Measurements from ENCODE around the gene CDC25A. TPM values are rescaled to one million over a fixed set of nuclear protein-coding genes. Genes with fewer than 3 reads are reported as not detected.

CDC25A gene
- total and polyA plus RNA-seq, 8 donors: 0.28 to 1.1 (median 0.72) TPM

DNA sequence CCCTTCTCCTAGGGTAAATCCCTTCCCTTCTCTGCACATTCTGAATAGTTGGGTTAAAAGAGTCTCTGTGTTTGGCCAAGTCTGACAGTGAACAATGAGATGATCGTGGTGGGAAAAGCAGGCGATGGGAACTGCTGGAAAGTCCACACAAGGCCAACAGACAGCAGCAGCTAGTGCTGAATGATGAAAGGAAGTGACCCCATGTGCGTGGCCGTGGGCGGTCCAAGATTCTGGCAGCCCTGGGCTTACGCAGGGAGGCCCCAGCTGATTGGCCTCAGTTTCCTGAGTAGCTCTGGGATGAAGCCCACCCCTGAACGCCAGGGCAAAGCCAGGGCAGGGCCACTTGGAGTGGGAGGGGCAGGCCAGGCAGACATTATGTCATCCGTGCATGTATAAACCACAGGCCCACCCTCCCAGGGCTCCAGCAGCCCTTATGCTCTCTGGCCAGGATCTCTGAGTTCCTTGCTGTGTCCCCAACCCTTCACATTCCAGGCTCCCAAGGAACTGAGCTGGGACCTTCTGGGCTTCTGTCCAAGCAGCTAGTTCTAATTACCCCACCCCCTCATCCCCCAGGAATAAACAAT is 57.8 kb downstream of the CDC25A start:
- DNase-seq (peak in 3 of 6 donors; percentile 24 to 26 (median 25)), ATAC-seq (peak; percentile 24 to 77 (median 70)), FAIRE-seq (no peak)
- Histone ChIP-seq H3K27ac (peak overlapping the region in 1 of 4 donors; percentile 33), H3K36me3 (no peaks in the 10 kb centered on the region), H3K4me1 (no peaks in the 10 kb centered on the region), H3K4me3 (no peak overlapping the region), H3K27me3 (no peaks in the 10 kb centered on the region), H3K9me3 (no peaks in the 10 kb centered on the region)
- 63 to 65% methylated on average over 8 of the region's 8 CpGs for WGBS, 2 donors
- TF ChIP-seq, protein P1, sequence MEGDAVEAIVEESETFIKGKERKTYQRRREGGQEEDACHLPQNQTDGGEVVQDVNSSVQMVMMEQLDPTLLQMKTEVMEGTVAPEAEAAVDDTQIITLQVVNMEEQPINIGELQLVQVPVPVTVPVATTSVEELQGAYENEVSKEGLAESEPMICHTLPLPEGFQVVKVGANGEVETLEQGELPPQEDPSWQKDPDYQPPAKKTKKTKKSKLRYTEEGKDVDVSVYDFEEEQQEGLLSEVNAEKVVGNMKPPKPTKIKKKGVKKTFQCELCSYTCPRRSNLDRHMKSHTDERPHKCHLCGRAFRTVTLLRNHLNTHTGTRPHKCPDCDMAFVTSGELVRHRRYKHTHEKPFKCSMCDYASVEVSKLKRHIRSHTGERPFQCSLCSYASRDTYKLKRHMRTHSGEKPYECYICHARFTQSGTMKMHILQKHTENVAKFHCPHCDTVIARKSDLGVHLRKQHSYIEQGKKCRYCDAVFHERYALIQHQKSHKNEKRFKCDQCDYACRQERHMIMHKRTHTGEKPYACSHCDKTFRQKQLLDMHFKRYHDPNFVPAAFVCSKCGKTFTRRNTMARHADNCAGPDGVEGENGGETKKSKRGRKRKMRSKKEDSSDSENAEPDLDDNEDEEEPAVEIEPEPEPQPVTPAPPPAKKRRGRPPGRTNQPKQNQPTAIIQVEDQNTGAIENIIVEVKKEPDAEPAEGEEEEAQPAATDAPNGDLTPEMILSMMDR (IDR thresholded peaks at IDR 0.05): no peak
- intact Hi-C loops (cut with DNase I): no loop called here

DNA sequence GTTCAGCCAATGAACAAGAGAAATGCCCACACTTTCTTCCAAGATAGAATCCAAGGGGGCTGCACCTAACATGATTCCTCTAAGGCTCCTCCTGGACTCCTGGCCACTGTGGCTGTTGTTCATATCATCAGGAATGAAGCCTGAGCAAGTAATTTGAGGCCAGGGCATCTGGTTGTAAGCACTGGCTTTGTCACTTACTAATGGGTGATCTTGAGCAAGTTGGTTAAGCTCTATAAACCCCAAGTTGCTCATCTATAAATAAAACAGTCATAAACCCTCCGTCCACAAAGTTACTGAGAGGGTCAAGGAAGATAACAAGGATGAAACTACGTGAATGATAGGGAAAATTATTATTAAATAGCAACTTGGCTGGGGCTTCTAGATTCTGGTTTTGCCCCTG is 58.3 kb downstream of the CDC25A start:
- WGBS, 2 donors: 54 to 74% methylated on average over 2 of the region's 2 CpGs
- TF ChIP-seq, protein P1 (IDR thresholded peaks at IDR 0.05): no peak
- no peak for FAIRE-seq
- H3K4me1 ChIP-seq: no peaks in the 10 kb centered on the region
- ATAC-seq: no peak
- no peak overlapping the region for H3K4me3 ChIP-seq
- DNase-seq: no peak
- no peaks in the 10 kb centered on the region for H3K27me3 ChIP-seq
- intact Hi-C loops (cut with DNase I): no loop called here
- H3K36me3 ChIP-seq: no peaks in the 10 kb centered on the region
- no peaks in the 10 kb centered on the region for H3K9me3 ChIP-seq
- peak overlapping the region in 1 of 4 donors; percentile 3 for H3K27ac ChIP-seq

DNA sequence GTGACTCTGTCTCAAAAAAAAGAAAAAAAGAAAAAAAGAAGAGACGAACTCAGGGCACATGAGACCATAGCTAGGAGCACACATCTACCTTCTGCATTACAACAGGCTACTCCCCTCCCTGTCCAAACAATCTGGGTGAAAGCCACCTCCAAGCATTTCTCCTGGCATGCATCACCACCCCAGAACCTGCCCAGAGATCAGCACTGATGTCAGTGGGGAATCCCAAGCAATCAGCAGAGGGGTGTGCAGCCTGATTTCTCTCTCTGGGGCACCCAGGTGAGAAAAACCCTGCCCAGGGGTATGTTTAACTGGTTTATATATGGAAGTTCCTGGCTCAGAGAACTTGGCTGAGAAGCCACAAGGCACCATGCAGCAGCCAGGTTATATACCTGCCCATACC is 59.4 kb downstream of the CDC25A start:
- DNase-seq (no peak), FAIRE-seq (no peak), ATAC-seq (peak in 1 of 4 donors; percentile 37)
- Histone ChIP-seq H3K36me3 (no peaks in the 10 kb centered on the region), H3K9me3 (no peaks in the 10 kb centered on the region), H3K4me1 (no peaks in the 10 kb centered on the region), H3K4me3 (no peak overlapping the region), H3K27ac (no peak overlapping the region), H3K27me3 (no peaks in the 10 kb centered on the region)
- TF ChIP-seq, protein P1 (IDR thresholded peaks at IDR 0.05): no peak
- intact Hi-C loops (cut with DNase I): no loop called here
- WGBS, 2 donors: 79 to 89% methylated on average over 1 of the region's 1 CpG

DNA sequence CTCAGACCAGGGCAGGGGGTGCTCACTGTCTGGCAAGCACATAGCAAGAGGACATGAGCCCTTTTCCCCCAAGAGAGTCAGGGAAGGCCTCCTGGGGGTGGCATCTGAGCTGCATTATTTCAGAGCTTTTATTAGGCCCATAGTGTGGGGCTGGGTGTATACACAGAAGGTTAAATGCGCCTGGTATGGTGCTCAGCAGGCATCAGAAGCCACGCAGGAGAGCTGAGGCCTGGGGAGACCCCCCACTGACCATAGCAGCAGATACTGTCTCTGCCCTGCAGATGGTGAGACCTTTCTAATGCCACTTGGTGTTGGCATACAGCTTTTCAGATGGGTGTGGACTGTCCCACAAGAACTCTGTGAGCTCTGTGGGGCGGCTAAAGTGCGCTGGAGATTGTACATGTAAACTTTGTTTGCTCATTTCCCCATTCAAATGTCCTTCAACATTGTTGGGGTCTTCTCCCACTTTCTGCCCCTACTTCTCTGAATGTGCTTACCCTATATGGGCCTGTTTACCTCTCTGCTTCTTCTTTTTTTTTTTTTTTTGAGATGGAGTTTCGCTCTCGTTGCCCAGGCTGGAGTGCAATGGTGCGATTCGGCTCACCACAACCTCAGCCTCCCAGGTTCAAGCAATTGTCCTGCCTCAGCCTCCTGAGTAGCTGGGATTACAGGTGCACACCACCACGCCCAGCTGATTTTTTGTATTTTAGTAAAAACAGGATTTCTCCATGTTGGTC is 62.2 kb downstream of the CDC25A start:
- no peak for DNase-seq
- H3K36me3 ChIP-seq: no peaks in the 10 kb centered on the region
- ATAC-seq: no peak
- no peak for FAIRE-seq
- TF ChIP-seq, protein P1 (IDR thresholded peaks at IDR 0.05): no peak
- intact Hi-C loops (cut with DNase I): no loop called here
- no peaks in the 10 kb centered on the region for H3K4me1 ChIP-seq
- H3K27ac ChIP-seq: no peak overlapping the region
- 94 to 98% methylated on average over 9 of the region's 9 CpGs for WGBS, 2 donors
- no peaks in the 10 kb centered on the region for H3K27me3 ChIP-seq
- no peaks in the 10 kb centered on the region for H3K9me3 ChIP-seq
- H3K4me3 ChIP-seq: no peak overlapping the region
